ENCODE measurements around the gene COPE.

- TF ChIP-seq, protein P1, sequence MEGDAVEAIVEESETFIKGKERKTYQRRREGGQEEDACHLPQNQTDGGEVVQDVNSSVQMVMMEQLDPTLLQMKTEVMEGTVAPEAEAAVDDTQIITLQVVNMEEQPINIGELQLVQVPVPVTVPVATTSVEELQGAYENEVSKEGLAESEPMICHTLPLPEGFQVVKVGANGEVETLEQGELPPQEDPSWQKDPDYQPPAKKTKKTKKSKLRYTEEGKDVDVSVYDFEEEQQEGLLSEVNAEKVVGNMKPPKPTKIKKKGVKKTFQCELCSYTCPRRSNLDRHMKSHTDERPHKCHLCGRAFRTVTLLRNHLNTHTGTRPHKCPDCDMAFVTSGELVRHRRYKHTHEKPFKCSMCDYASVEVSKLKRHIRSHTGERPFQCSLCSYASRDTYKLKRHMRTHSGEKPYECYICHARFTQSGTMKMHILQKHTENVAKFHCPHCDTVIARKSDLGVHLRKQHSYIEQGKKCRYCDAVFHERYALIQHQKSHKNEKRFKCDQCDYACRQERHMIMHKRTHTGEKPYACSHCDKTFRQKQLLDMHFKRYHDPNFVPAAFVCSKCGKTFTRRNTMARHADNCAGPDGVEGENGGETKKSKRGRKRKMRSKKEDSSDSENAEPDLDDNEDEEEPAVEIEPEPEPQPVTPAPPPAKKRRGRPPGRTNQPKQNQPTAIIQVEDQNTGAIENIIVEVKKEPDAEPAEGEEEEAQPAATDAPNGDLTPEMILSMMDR (conservative IDR thresholded peaks at IDR 0.05) = no peak
- no peak for TF ChIP-seq ZFX (IDR thresholded peaks at IDR 0.05)
Observed at GRCh38 chr19:18906605-18907519, 12.3 kb downstream of the COPE start.

Data from C4-2B (cell line).